ENCODE measurements around the gene VAT1L.

Gene VAT1L

DNA sequence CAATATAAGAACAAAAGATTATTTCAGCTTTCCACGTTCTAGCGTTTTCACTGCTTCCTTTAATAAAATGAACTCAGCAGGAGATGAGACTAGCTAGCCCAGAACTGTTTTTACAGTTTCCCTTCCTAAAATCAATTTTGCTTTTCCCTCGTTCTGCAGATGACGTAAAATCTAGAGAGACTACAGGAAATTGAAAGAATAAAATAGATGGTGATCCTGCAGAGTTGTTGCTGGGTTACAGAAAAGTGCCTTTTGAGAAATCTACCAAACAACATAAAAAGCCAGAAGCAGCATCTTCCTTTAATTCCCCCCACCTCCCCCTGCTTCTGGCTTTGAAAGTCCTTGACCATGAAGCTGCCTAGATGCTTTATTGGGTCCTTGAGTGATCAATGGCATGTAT, 137.2 kb downstream of the VAT1L start:
- Histone ChIP-seq H3K27me3 (ENCODE audit: control insufficient read depth in 1 of 2, insufficient read depth in 2 of 2, low read length in 2 of 2) (no peaks in the 10 kb centered on the region), H3K36me3 (ENCODE audit: control insufficient read depth in 1 of 2, insufficient read depth in 2 of 2, low read length in 2 of 2) (no peaks in the 10 kb centered on the region), H3K4me3 (ENCODE audit: low read depth in 1 of 2, low read length in 2 of 2) (no peak overlapping the region), H3K4me1 (ENCODE audit: control insufficient read depth in 1 of 2, insufficient read depth in 2 of 2, low read length in 2 of 2) (no peaks in the 10 kb centered on the region), H3K9ac (ENCODE audit: low read depth in 1 of 2, low read length in 2 of 2) (no peak overlapping the region), H3K9me3 (ENCODE audit: control insufficient read depth in 1 of 2, low read length in 2 of 2) (no peaks in the 10 kb centered on the region), H3K27ac (ENCODE audit: low read depth, low read length) (no peak overlapping the region)

DNA sequence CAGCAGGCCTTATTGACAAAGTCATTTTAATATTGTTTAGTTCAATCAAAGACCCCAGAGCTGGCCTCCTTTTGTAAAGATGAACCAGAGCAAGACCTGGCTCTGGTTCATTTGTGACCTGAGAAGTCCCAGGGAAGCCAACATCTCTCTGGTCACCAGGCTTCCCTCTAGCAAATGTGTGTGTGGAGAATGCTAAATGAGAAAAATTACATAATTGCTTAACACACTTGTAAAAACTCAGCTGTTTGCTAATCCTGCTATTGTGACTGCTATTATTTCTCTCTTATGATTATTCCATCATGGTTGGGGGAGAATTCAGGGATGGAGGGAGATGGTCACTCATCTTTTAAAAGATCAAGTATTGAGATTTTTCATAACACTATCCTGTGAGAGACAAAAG, 139.7 kb downstream of the VAT1L start:
- Histone ChIP-seq H3K27me3 (ENCODE audit: control insufficient read depth in 1 of 2, insufficient read depth in 2 of 2, low read length in 2 of 2) (no peaks in the 10 kb centered on the region), H3K27ac (ENCODE audit: low read depth, low read length) (no peak overlapping the region), H3K4me3 (ENCODE audit: low read depth in 1 of 2, low read length in 2 of 2) (no peak overlapping the region), H3K9ac (ENCODE audit: low read depth in 1 of 2, low read length in 2 of 2) (no peak overlapping the region), H3K9me3 (ENCODE audit: control insufficient read depth in 1 of 2, low read length in 2 of 2) (no peaks in the 10 kb centered on the region), H3K4me1 (ENCODE audit: control insufficient read depth in 1 of 2, insufficient read depth in 2 of 2, low read length in 2 of 2) (no peaks in the 10 kb centered on the region), H3K36me3 (ENCODE audit: control insufficient read depth in 1 of 2, insufficient read depth in 2 of 2, low read length in 2 of 2) (no peaks in the 10 kb centered on the region)

- H3K9me3 ChIP-seq (ENCODE audit: control insufficient read depth in 1 of 2, low read length in 2 of 2) = no peaks in the 10 kb centered on the region
- no peaks in the 10 kb centered on the region for H3K36me3 ChIP-seq (ENCODE audit: control insufficient read depth in 1 of 2, insufficient read depth in 2 of 2, low read length in 2 of 2)
- H3K27me3 ChIP-seq (ENCODE audit: control insufficient read depth in 1 of 2, insufficient read depth in 2 of 2, low read length in 2 of 2) = no peaks in the 10 kb centered on the region
- no peaks in the 10 kb centered on the region for H3K4me1 ChIP-seq (ENCODE audit: control insufficient read depth in 1 of 2, insufficient read depth in 2 of 2, low read length in 2 of 2)
- no peak overlapping the region for H3K9ac ChIP-seq (ENCODE audit: low read depth in 1 of 2, low read length in 2 of 2)
- no peak overlapping the region for H3K27ac ChIP-seq (ENCODE audit: low read depth, low read length)
- no peak overlapping the region for H3K4me3 ChIP-seq (ENCODE audit: low read depth in 1 of 2, low read length in 2 of 2)
Measured at GRCh38 chr16:77929004-77929403, 140.6 kb downstream of the VAT1L start.

DNA sequence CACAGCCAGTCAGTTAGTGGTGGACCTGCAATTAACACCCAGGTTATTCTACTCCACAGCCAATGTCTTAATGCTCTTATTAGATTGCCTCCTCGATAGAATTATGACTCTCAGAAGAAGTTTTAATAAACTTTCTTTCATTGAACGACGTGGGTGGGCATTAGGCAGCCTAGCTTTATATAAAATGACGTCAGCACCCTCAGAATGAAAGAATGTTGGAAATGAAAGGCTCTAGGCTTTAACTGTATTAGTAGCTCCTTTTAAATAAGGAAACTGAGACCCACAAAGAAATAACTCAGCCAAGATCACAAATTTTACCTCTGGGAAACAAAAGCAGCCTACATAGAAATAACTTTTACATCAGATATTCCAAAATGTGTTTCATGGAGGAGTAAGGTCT, 142.7 kb downstream of the VAT1L start:
- no peak overlapping the region for H3K27ac ChIP-seq (ENCODE audit: low read depth, low read length)
- no peak overlapping the region for H3K9ac ChIP-seq (ENCODE audit: low read depth in 1 of 2, low read length in 2 of 2)
- H3K9me3 ChIP-seq (ENCODE audit: control insufficient read depth in 1 of 2, low read length in 2 of 2) = no peaks in the 10 kb centered on the region
- no peaks in the 10 kb centered on the region for H3K27me3 ChIP-seq (ENCODE audit: control insufficient read depth in 1 of 2, insufficient read depth in 2 of 2, low read length in 2 of 2)
- no peak overlapping the region for H3K4me3 ChIP-seq (ENCODE audit: low read depth in 1 of 2, low read length in 2 of 2)
- no peaks in the 10 kb centered on the region for H3K36me3 ChIP-seq (ENCODE audit: control insufficient read depth in 1 of 2, insufficient read depth in 2 of 2, low read length in 2 of 2)
- H3K4me1 ChIP-seq (ENCODE audit: control insufficient read depth in 1 of 2, insufficient read depth in 2 of 2, low read length in 2 of 2) = no peaks in the 10 kb centered on the region

DNA sequence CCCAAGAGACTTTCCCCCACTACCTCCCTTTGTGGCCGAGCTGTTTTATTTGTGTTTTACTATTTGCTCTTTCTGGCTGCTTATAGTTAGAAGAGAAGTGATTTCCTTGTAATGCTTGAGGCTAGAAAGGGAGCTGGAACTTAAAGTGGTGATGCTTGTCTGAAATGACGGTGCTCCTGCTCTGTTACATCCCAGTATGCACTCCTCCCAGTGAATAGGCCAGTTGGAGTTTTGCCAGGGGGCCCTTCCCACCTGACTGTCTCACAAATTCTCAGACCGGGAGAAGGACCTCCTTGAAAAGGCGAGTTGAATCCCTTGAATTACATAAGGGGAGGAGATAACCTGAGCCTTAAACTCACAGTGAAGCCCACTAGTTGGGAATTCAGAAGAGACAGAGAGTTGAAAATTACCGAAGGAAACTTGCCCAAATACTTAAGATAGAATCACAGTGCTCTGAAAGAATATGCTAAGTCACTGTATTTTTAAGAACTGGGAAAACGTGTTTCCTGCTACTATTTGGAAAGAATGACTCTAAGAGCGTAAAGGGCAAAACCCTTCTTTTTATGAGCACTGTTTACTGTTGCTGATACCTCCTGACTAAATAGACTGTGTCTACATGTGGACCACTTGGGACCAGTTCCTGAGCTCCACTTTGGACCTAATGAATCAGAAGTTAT, 149.2 kb downstream of the VAT1L start:
- Histone ChIP-seq H3K9me3 (ENCODE audit: control insufficient read depth in 1 of 2, low read length in 2 of 2) (no peaks in the 10 kb centered on the region), H3K27me3 (ENCODE audit: control insufficient read depth in 1 of 2, insufficient read depth in 2 of 2, low read length in 2 of 2) (no peaks in the 10 kb centered on the region), H3K4me3 (ENCODE audit: low read depth in 1 of 2, low read length in 2 of 2) (no peak overlapping the region), H3K4me1 (ENCODE audit: control insufficient read depth in 1 of 2, insufficient read depth in 2 of 2, low read length in 2 of 2) (no peaks in the 10 kb centered on the region), H3K9ac (ENCODE audit: low read depth in 1 of 2, low read length in 2 of 2) (no peak overlapping the region), H3K27ac (ENCODE audit: low read depth, low read length) (no peak overlapping the region), H3K36me3 (ENCODE audit: control insufficient read depth in 1 of 2, insufficient read depth in 2 of 2, low read length in 2 of 2) (no peaks in the 10 kb centered on the region)

- no peak overlapping the region for H3K27ac ChIP-seq (ENCODE audit: low read depth, low read length)
- no peaks in the 10 kb centered on the region for H3K27me3 ChIP-seq (ENCODE audit: control insufficient read depth in 1 of 2, insufficient read depth in 2 of 2, low read length in 2 of 2)
- no peak overlapping the region for H3K9ac ChIP-seq (ENCODE audit: low read depth in 1 of 2, low read length in 2 of 2)
Measured at GRCh38 chr16:77938913-77939312, 150.5 kb downstream of the VAT1L start.

DNA sequence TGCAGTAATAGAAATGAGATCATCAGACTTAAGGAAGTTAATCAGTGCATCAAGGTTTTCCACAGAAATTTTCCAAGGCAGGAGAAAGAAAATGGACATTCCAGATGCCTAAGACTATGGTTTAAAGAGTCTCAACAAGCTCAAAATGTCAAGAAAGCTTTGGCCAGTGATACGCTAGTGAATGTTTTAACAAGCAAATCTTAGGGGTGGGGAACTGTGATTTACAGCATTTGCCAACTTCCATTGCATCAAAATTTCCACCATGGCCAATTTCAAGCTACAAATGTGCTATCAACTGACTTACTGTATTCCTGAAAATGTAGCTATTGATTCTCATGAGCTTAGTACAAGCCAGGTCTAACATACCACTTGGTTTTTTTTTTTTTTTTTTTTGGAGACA, 151.6 kb downstream of the VAT1L start:
- Histone ChIP-seq H3K4me3 (ENCODE audit: low read depth in 1 of 2, low read length in 2 of 2) (no peak overlapping the region), H3K36me3 (ENCODE audit: control insufficient read depth in 1 of 2, insufficient read depth in 2 of 2, low read length in 2 of 2) (no peaks in the 10 kb centered on the region), H3K4me1 (ENCODE audit: control insufficient read depth in 1 of 2, insufficient read depth in 2 of 2, low read length in 2 of 2) (no peaks in the 10 kb centered on the region), H3K27me3 (ENCODE audit: control insufficient read depth in 1 of 2, insufficient read depth in 2 of 2, low read length in 2 of 2) (no peaks in the 10 kb centered on the region), H3K27ac (ENCODE audit: low read depth, low read length) (no peak overlapping the region), H3K9ac (ENCODE audit: low read depth in 1 of 2, low read length in 2 of 2) (no peak overlapping the region), H3K9me3 (ENCODE audit: control insufficient read depth in 1 of 2, low read length in 2 of 2) (no peaks in the 10 kb centered on the region)

More at GRCh38 chr16:77938913-77939312, 150.5 kb downstream of the VAT1L start:
- no peaks in the 10 kb centered on the region for H3K36me3 ChIP-seq (ENCODE audit: control insufficient read depth in 1 of 2, insufficient read depth in 2 of 2, low read length in 2 of 2)
- no peaks in the 10 kb centered on the region for H3K4me1 ChIP-seq (ENCODE audit: control insufficient read depth in 1 of 2, insufficient read depth in 2 of 2, low read length in 2 of 2)
- no peaks in the 10 kb centered on the region for H3K9me3 ChIP-seq (ENCODE audit: control insufficient read depth in 1 of 2, low read length in 2 of 2)
- no peak overlapping the region for H3K4me3 ChIP-seq (ENCODE audit: low read depth in 1 of 2, low read length in 2 of 2)

DNA sequence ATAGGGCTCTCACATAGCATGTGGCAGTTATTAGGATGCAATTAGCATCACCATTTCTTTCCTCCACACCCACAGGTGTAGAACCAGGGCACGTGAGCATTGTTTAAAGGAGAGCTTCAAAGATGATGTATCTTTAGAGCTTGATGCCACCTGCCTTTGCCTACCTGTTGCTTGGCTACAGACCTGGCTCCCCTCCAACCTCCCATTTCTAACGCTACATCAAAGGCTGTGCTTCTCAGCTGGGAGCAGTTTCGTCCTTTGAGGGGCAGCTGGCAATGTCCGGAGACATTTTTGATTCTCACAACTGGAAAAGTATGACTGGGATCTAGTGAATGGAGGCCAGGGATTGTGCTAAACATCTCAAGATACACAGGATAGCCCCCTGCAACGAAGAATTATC, 155.4 kb downstream of the VAT1L start:
- H3K9ac ChIP-seq (ENCODE audit: low read depth in 1 of 2, low read length in 2 of 2) = no peak overlapping the region
- no peaks in the 10 kb centered on the region for H3K36me3 ChIP-seq (ENCODE audit: control insufficient read depth in 1 of 2, insufficient read depth in 2 of 2, low read length in 2 of 2)
- no peaks in the 10 kb centered on the region for H3K9me3 ChIP-seq (ENCODE audit: control insufficient read depth in 1 of 2, low read length in 2 of 2)
- no peak overlapping the region for H3K27ac ChIP-seq (ENCODE audit: low read depth, low read length)
- no peak overlapping the region for H3K4me3 ChIP-seq (ENCODE audit: low read depth in 1 of 2, low read length in 2 of 2)
- H3K27me3 ChIP-seq (ENCODE audit: control insufficient read depth in 1 of 2, insufficient read depth in 2 of 2, low read length in 2 of 2) = no peaks in the 10 kb centered on the region
- no peaks in the 10 kb centered on the region for H3K4me1 ChIP-seq (ENCODE audit: control insufficient read depth in 1 of 2, insufficient read depth in 2 of 2, low read length in 2 of 2)

- no peak overlapping the region for H3K27ac ChIP-seq (ENCODE audit: low read depth, low read length)
- no peaks in the 10 kb centered on the region for H3K9me3 ChIP-seq (ENCODE audit: control insufficient read depth in 1 of 2, low read length in 2 of 2)
- H3K4me3 ChIP-seq (ENCODE audit: low read depth in 1 of 2, low read length in 2 of 2) = no peak overlapping the region
- no peaks in the 10 kb centered on the region for H3K4me1 ChIP-seq (ENCODE audit: control insufficient read depth in 1 of 2, insufficient read depth in 2 of 2, low read length in 2 of 2)
- H3K36me3 ChIP-seq (ENCODE audit: control insufficient read depth in 1 of 2, insufficient read depth in 2 of 2, low read length in 2 of 2) = no peaks in the 10 kb centered on the region
- H3K27me3 ChIP-seq (ENCODE audit: control insufficient read depth in 1 of 2, insufficient read depth in 2 of 2, low read length in 2 of 2) = no peaks in the 10 kb centered on the region
- no peak overlapping the region for H3K9ac ChIP-seq (ENCODE audit: low read depth in 1 of 2, low read length in 2 of 2)
Measured at GRCh38 chr16:77944631-77945030, 156.3 kb downstream of the VAT1L start.

DNA sequence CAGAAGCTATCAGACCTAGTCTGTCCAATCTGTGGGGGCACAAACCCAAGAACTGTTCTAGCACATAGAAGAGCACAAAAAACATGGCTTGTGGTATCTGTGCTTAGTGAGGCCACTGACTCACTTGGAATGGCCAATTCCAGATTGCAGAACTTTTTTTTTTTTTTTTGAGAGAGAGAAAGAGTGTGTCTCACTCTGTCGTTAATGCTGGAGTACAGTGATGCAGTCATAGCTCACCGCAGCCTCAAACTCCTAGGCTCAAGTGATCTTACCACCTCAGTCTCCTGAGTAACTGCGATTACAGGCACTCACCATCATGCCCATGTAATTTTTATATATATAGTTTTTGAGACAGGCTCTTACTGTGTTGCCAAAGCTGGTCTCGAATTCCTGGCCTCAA, 156.8 kb downstream of the VAT1L start:
- Histone ChIP-seq H3K4me3 (ENCODE audit: low read depth in 1 of 2, low read length in 2 of 2) (no peak overlapping the region), H3K9ac (ENCODE audit: low read depth in 1 of 2, low read length in 2 of 2) (no peak overlapping the region), H3K36me3 (ENCODE audit: control insufficient read depth in 1 of 2, insufficient read depth in 2 of 2, low read length in 2 of 2) (no peaks in the 10 kb centered on the region)

DNA sequence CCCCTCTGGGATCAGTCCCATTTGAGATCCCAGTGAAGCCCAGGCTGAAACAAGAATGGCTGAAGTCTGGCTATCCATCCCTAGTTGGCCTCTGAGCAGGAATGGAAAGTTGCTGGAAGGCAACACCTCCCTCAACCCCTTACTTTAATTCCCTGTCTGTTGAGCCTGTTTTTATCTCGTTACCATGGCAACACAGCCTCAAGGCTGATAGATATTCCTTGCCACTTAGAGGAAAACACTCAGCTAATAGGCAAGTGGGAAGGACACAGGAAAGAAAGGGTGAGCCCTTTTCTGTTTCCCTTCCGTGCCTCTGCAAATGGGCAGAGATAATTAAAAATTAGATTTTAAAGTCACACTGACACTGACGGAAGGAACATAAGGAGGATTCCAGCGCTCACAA, 158.5 kb downstream of the VAT1L start:
- Histone ChIP-seq H3K4me3 (ENCODE audit: low read depth in 1 of 2, low read length in 2 of 2) (no peak overlapping the region), H3K36me3 (ENCODE audit: control insufficient read depth in 1 of 2, insufficient read depth in 2 of 2, low read length in 2 of 2) (no peaks in the 10 kb centered on the region), H3K9ac (ENCODE audit: low read depth in 1 of 2, low read length in 2 of 2) (no peak overlapping the region), H3K9me3 (ENCODE audit: control insufficient read depth in 1 of 2, low read length in 2 of 2) (no peaks in the 10 kb centered on the region), H3K4me1 (ENCODE audit: control insufficient read depth in 1 of 2, insufficient read depth in 2 of 2, low read length in 2 of 2) (no peaks in the 10 kb centered on the region), H3K27ac (ENCODE audit: low read depth, low read length) (no peak overlapping the region), H3K27me3 (ENCODE audit: control insufficient read depth in 1 of 2, insufficient read depth in 2 of 2, low read length in 2 of 2) (no peaks in the 10 kb centered on the region)

More for the DNA sequence above, 156.8 kb downstream of the VAT1L start:
- no peaks in the 10 kb centered on the region for H3K27me3 ChIP-seq (ENCODE audit: control insufficient read depth in 1 of 2, insufficient read depth in 2 of 2, low read length in 2 of 2)
- no peaks in the 10 kb centered on the region for H3K9me3 ChIP-seq (ENCODE audit: control insufficient read depth in 1 of 2, low read length in 2 of 2)
- no peak overlapping the region for H3K27ac ChIP-seq (ENCODE audit: low read depth, low read length)
- no peaks in the 10 kb centered on the region for H3K4me1 ChIP-seq (ENCODE audit: control insufficient read depth in 1 of 2, insufficient read depth in 2 of 2, low read length in 2 of 2)

Measured in duodenal mucosa (tissue), 2 donors.